Measurements from ENCODE around the gene CNTFR.

The CNTFR gene

GRCh38 chr9:34518896-34519295 lies 70.6 kb downstream of the CNTFR start:
- H3K9me3 ChIP-seq (ENCODE audit: control insufficient read depth, low read length) = no peaks in the 10 kb centered on the region
- no peaks in the 10 kb centered on the region for H3K36me3 ChIP-seq (ENCODE audit: control insufficient read depth, insufficient read depth, low read length)
- no peaks in the 10 kb centered on the region for H3K79me2 ChIP-seq
- no peaks in the 10 kb centered on the region for H3K27me3 ChIP-seq (ENCODE audit: control insufficient read depth, insufficient read depth, low read length)
- no peak overlapping the region for H3K4me3 ChIP-seq (ENCODE audit: low read depth, low read length)
- TF ChIP-seq CTCF (IDR thresholded peaks at IDR 0.05) = no peak
- H2AFZ ChIP-seq = no peak overlapping the region
- no peak overlapping the region for H3K27ac ChIP-seq
- H3K4me2 ChIP-seq (ENCODE audit: low read length) = no peak overlapping the region
- no peak overlapping the region for H3K9ac ChIP-seq
- H3K4me1 ChIP-seq = no peaks in the 10 kb centered on the region

- Histone ChIP-seq H3K9me3 (ENCODE audit: control insufficient read depth, low read length) (no peaks in the 10 kb centered on the region), H3K79me2 (no peaks in the 10 kb centered on the region), H3K4me3 (ENCODE audit: low read depth, low read length) (no peak overlapping the region), H3K36me3 (ENCODE audit: control insufficient read depth, insufficient read depth, low read length) (no peaks in the 10 kb centered on the region), H3K4me2 (ENCODE audit: low read length) (no peak overlapping the region), H3K9ac (no peak overlapping the region), H3K4me1 (no peaks in the 10 kb centered on the region), H3K27ac (no peak overlapping the region), H2AFZ (no peak overlapping the region), H3K27me3 (ENCODE audit: control insufficient read depth, insufficient read depth, low read length) (no peaks in the 10 kb centered on the region)
- no peak for TF ChIP-seq CTCF (IDR thresholded peaks at IDR 0.05)
Observed at GRCh38 chr9:34518110-34518616, 71.4 kb downstream of the CNTFR start.

GRCh38 chr9:34517185-34517584 lies 72.3 kb downstream of the CNTFR start:
- H3K4me3 ChIP-seq (ENCODE audit: low read depth, low read length) = no peak overlapping the region
- H3K27ac ChIP-seq = no peak overlapping the region
- H3K27me3 ChIP-seq (ENCODE audit: control insufficient read depth, insufficient read depth, low read length) = no peaks in the 10 kb centered on the region
- no peak overlapping the region for H3K9ac ChIP-seq
- no peaks in the 10 kb centered on the region for H3K36me3 ChIP-seq (ENCODE audit: control insufficient read depth, insufficient read depth, low read length)
- H2AFZ ChIP-seq = no peak overlapping the region
- H3K79me2 ChIP-seq = no peaks in the 10 kb centered on the region
- TF ChIP-seq CTCF (IDR thresholded peaks at IDR 0.05) = no peak
- no peak overlapping the region for H3K4me2 ChIP-seq (ENCODE audit: low read length)
- H3K9me3 ChIP-seq (ENCODE audit: control insufficient read depth, low read length) = no peaks in the 10 kb centered on the region
- H3K4me1 ChIP-seq = no peaks in the 10 kb centered on the region

- H2AFZ ChIP-seq = no peak overlapping the region
- H3K4me2 ChIP-seq (ENCODE audit: low read length) = no peak overlapping the region
- H3K9ac ChIP-seq = no peak overlapping the region
- H3K27me3 ChIP-seq (ENCODE audit: control insufficient read depth, insufficient read depth, low read length) = no peaks in the 10 kb centered on the region
- no peaks in the 10 kb centered on the region for H3K36me3 ChIP-seq (ENCODE audit: control insufficient read depth, insufficient read depth, low read length)
- no peaks in the 10 kb centered on the region for H3K9me3 ChIP-seq (ENCODE audit: control insufficient read depth, low read length)
- H3K27ac ChIP-seq = no peak overlapping the region
- H3K4me1 ChIP-seq = no peaks in the 10 kb centered on the region
- H3K79me2 ChIP-seq = no peaks in the 10 kb centered on the region
- no peak for TF ChIP-seq CTCF (IDR thresholded peaks at IDR 0.05)
- H3K4me3 ChIP-seq (ENCODE audit: low read depth, low read length) = no peak overlapping the region
Observed at GRCh38 chr9:34515959-34516358, 73.6 kb downstream of the CNTFR start.

- TF ChIP-seq CTCF (IDR thresholded peaks at IDR 0.05) = no peak
- no peak overlapping the region for H2AFZ ChIP-seq
- no peaks in the 10 kb centered on the region for H3K9me3 ChIP-seq (ENCODE audit: control insufficient read depth, low read length)
- no peak overlapping the region for H3K9ac ChIP-seq
- no peak overlapping the region for H3K4me2 ChIP-seq (ENCODE audit: low read length)
- no peak overlapping the region for H3K4me3 ChIP-seq (ENCODE audit: low read depth, low read length)
- H3K27me3 ChIP-seq (ENCODE audit: control insufficient read depth, insufficient read depth, low read length) = no peaks in the 10 kb centered on the region
- H3K36me3 ChIP-seq (ENCODE audit: control insufficient read depth, insufficient read depth, low read length) = no peaks in the 10 kb centered on the region
- H3K79me2 ChIP-seq = no peaks in the 10 kb centered on the region
- H3K27ac ChIP-seq = no peak overlapping the region
- H3K4me1 ChIP-seq = no peaks in the 10 kb centered on the region
Observed at GRCh38 chr9:34514816-34515215, 74.7 kb downstream of the CNTFR start.

Measured in parathyroid adenoma (tissue), 2 donors.